GM21528 (cell line): ENCODE data around the gene SOCS6.

ENCODE experiments used
- ATAC-seq: cut with Tn5 transposase; IDR thresholded peaks from one replicate; pipeline ENCODE4 v1.9.1; 2021; ENCODE audit warnings: mild to moderate bottlenecking, moderate library complexity; ENCODE audit not compliant: unreplicated experiment, low FRiP score

The SOCS6 gene

GRCh38 chr18:70288171-70288850 lies 534 bp upstream of the SOCS6 start:
- peak; percentile 18 for ATAC-seq

DNA sequence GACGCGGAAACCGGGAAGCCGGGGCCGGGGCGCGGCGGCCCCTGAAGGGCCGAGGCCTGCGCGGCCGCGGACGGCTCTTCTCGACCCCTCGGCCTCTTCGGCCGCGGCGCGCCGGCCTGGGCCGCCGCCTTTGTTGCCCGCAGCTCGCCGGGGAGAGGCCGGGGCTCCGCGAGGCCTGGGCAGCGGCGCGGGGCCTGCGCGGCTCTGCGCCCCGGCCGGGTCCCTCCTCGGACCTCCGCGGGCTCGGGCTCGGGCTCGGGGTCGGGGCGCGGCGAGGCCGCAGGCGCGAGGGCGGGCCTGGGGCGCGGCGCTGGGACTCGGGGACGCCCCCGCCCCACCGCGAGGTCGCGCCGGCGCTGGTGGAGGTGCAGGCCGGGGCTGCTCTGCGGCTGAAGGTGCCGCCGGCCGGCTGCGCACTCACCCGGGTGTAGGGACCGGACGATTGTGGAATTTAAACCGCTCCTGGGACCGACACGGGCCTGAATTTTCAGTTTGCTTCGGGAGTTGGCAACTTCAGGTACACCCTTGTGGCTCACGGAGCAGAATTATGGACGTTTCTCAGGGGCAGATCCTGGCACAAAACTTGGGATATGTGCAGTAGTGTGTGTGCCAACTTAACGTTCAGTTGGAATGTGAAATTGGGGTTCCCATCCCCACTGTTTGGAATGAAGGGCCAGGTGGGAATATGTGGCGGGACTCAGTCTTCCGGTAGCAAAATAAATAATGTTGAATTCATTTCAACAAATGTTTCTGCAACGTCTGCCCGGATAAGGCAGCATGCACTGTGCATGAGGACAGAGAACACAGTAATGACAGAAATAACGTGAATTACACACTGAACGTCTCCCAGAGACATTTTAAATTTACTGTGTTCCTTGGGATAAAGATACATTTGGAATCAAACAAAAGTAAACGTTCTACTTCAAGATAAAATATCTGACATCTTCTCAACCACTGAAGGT lies 787 bp downstream of the SOCS6 start:
- peak; percentile 61 for ATAC-seq

DNA sequence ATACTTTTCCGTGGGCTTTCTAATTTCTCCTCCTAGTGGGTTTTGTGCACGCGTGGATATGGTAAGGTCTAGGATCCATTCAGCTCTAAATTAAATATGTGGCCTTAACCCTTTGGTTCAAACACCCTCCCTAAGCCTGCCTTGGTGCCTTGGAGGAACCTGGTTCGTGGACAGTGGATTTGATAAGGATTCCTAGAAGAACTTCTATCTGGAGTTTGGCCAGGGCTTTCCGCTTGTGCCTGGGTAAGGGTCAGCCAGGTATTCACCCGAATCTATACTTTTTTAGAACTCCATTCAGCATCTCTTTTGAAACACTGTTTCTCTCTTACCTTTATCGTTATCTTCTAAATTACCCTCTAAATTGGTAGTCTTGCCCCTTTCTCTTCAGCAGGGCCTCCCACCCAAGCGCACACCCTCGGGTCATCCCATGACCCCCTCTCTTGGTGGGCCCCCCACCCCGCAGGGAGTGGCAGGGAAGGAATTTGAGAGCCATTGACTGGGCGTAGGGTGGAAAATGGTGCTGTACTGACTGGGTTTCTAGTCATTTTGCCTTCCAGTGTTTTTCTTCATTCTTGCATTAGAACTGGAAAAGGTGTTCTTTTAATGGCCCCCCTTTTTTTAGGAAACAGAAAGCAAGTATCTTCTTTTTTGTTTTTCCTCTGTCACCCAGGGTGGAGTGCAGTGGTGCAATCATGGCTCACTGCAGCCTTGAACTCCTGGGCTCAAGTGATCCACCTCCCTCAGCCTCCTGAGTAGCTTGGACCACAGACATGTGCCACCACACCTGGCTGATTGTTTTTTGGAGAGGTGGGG lies 1.8 kb downstream of the SOCS6 start:
- no peak for ATAC-seq

DNA sequence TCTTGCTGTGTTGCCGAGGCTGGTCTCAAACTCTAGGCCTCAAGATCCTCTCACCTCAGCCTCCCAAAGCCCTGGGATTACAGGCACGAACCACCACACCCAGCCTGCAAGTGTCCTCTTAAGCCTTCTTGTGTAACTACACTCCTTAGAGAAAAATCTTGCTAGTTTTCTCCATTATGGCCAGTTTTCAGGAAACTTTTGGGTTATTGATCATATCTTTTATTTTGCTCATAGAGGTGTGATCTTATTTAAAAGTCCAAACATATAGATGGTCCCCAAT lies 2.4 kb downstream of the SOCS6 start:
- ATAC-seq, result no peak

GRCh38 chr18:70292628-70293027 lies 3.8 kb downstream of the SOCS6 start:
- no peak for ATAC-seq

DNA sequence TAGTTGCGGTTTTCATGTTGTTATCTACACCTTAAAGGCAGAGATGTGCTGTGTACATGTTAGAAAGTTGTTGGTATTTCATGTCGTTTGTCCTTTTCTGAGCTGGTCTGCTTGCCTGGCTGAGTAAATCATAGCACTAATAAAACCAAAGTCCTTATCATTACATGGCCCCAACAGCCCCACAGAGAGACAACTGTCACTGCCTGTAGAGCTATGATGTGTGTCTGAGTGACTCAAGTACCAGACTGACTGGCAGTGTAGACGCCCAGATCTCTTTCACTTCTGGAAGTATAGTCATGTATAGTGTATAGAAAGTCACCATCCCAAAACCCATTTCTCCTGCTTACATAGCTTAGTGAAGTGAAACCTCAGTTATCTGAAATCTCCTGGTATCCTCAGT lies 4.3 kb downstream of the SOCS6 start:
- ATAC-seq, result no peak

DNA sequence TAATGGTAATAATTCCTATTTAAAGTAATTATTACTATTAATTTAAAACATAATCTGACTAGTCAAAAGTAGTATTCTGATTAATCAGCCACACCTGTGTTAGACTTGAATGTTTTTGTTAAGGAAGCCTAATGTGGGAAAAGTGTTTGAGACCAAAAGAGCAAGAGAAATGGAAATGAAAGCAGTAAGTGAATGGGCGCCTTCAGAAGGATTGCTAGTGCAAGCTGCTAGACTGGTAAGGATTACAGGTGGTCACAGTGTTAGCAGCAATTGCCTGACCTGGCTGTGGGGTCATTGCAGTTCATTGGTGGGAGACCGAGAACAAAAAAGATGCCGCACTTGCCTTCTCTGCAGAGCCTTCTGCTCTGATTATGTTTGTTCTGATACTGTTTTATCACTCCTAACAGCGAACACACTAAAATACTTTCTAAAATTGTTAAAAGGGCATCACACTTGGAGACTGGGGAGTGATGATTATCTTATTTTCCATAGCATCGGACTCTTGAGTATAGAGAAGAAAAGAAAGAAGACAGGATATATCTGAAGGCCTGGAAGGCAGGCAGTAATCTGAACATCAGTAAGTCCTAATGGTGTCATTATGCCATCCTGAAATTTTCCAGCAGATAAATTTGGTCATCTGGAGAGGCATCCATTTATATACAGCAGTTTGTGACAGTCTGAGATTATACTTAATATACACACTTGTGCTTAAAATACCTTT lies 5.8 kb downstream of the SOCS6 start:
- ATAC-seq, result no peak

GRCh38 chr18:70295192-70296188 lies 6.6 kb downstream of the SOCS6 start:
- no peak for ATAC-seq

- no peak for ATAC-seq
These were observed 7.4 kb downstream of the SOCS6 start for GRCh38 chr18:70296289-70296688.

DNA sequence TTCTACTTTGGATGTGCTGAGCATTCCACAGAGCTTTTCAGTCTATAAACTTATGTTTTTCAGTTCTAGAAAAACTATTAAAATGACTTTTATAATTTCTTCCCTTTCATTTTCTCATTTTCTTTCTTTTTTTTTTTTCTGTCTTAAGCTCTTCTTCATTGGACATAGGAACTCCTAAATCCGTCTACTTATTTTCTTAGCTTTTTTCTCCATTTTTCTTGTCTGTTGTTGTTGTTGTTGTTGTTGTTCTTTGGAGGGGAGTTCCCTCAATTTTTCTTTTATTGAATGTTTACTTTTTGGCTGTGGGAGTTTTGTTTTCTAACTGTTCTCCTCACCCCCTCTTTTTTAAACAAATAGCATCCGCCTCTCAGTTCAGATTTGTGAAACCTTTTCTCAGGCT lies 7.9 kb downstream of the SOCS6 start:
- ATAC-seq, result no peak

DNA sequence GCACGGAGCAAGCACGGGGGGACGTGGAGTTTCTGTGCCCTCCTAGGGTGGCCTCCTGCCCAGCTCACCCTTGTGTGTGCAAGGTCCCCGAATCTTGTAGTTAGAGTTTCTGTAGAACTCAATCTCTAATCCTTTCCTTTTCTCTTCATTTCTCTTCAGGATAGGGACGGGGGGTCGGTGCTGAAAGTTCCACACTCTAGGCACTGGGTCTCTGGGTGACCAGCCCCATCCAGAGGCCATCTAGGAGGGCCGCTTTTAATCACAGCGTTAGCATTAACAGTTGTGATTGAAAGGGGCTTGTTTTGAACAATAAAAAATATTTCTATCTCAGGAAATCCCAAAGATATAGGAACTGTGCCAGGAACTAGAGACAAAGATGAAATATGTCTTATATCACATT lies 10.5 kb downstream of the SOCS6 start:
- no peak for ATAC-seq

DNA sequence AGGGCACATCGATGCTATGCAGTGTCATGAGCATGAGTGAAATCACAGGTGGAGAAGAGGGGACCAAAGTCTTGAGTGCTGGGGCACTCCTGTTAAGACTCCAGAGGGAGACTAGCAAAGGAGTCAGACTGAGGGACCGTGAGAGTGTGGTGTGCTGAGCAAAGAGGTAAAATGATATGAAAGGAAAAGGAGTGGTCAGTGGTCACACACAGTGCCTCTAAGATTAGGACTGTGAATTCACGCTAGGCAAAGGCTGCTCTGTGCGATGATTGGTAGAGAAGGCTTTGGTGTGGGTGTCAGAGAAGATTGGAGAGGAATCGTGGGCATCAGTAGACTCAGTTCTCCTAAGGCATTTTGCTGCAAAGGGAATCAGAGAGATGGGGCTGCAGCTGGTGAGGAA lies 12.8 kb downstream of the SOCS6 start:
- no peak for ATAC-seq

- ATAC-seq, result no peak
These were observed 19.9 kb downstream of the SOCS6 start for GRCh38 chr18:70308555-70309294.

DNA sequence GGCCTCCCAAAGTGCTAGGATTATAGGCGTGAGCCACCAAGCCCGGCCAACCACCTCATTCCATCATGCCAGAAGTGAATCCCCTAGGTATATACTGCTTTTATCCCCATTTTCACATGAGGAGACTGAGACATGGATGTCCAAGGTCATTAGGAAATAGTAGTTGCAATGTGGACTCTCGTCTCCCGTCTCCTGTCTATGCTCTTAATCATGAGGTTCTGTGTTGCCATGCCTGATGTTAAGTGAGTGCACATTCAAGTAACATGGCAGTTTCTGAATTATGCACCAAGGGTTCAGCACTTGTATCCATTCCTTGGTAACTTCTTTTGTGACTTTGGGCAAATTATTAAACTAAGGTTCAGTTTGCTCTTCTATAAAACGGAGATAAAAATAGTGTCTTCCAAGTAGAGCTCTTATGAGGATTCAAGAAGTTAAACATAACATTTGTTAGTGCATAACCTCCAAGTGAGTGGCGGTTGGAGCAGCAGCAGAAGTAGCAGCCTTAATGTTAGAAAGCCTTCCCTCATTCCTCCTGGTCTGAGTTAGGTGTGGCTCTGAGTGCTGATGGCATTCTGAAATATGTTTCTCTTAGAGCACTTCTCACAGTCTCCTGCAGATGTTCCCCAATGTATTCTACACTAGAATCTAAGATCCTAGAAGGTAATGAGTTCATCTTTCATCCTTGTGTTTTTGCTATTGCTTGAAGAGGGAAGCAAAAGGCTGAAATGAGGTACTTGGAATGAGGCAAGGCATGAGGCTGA lies 21.9 kb downstream of the SOCS6 start:
- no peak for ATAC-seq

- ATAC-seq, result no peak
These were observed 22.9 kb downstream of the SOCS6 start for GRCh38 chr18:70311726-70312125.

GRCh38 chr18:70313640-70314039 lies 24.8 kb downstream of the SOCS6 start:
- ATAC-seq, result no peak

- ATAC-seq, result no peak
These were observed 25.4 kb downstream of the SOCS6 start for GRCh38 chr18:70314151-70314782.

DNA sequence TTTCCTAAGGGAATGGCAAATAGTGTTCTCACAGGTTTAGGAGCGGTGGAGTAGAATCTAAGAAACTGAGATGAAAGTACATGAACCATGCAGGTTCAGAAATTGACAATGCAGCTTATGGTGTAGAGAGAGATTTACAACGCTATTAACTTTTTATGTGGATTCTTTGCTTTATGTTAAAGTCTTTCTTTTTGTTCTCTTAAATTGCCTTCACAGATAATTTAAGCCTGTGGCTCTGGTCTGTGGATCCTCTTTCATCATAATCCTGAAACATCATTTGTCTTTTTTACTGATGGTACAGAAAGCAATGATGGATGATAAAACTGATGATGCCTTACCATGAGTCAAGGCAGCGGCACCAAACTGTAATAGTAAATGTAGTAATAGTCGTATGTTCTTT lies 30.3 kb downstream of the SOCS6 start:
- no peak for ATAC-seq
